Gastrocnemius medialis (tissue), 4 donors: ENCODE data around the gene STON2. TPM values are rescaled to one million over a fixed set of nuclear protein-coding genes. Genes with fewer than 3 reads are reported as not detected.

Experiments used
- ATAC-seq, 2 donors: fragments of 150-250 bp; one replicate each; pipeline ENCODE4 v1.9.1; 2016
- DNase-seq, 2 donors: peaks; one replicate each; pipeline ENCODE4 v3.0.0-alpha.2; 2019
- H3K27ac ChIP-seq, 4 donors: fragments of 200-600 bp; sonication (generic); 1 replicate in 1 of 4; 2 replicates in 3 of 4; pipeline ENCODE4 v1.5.1; 2016 to 2018; ENCODE audit warnings: mild to moderate bottlenecking in 2 of 4, moderate library complexity in 1 of 4
- H3K27me3 ChIP-seq, 3 donors: fragments of 200-600 bp; sonication (generic) in 2 of 3; 1 replicate in 1 of 3; 2 replicates in 2 of 3; pipeline versions ENCODE4 v1.5.1 to v1.6.0; 2016 to 2019; ENCODE audit warnings: mild to moderate bottlenecking in 1 of 3, moderate library complexity in 1 of 3
- H3K36me3 ChIP-seq, 2 donors: fragments of 200-600 bp; sonication (generic) in 1 of 2; one replicate each; pipeline ENCODE4 v1.5.1; 2017 to 2018
- H3K4me1 ChIP-seq, 2 donors: fragments of 200-600 bp; sonication (generic) in 1 of 2; one replicate each; pipeline ENCODE4 v1.5.1; 2016 to 2017; ENCODE audit warnings: mild to moderate bottlenecking in 2 of 2
- H3K4me3 ChIP-seq, 4 donors: fragments of 200-600 bp; sonication (generic) in 3 of 4; 1 replicate in 1 of 4; 2 replicates in 3 of 4; pipeline ENCODE4 v1.5.1; 2016 to 2019; ENCODE audit warnings: mild to moderate bottlenecking in 2 of 4
- H3K9me3 ChIP-seq, 3 donors: fragments of 200-600 bp; sonication (generic) in 2 of 3; 1 replicate in 1 of 3; 2 replicates in 2 of 3; pipeline ENCODE4 v1.5.1; 2016 to 2019
- POLR2A ChIP-seq, 2 donors: fragments of 450-650 bp; IDR thresholded peaks; one replicate each; pipeline ENCODE4 v1.6.1; 2017; ENCODE audit warnings: antibody characterized with exemption in 2 of 2, mild to moderate bottlenecking in 2 of 2, moderate library complexity in 2 of 2
- in situ Hi-C, 4 donors: fragments of 200-750 bp; cut with MboI; loops; one replicate each; pipeline versions ENCODE4 v1.15.0 to v1.8.0; 2017; ENCODE audit warnings: low sequenced_read_pairs in 4 of 4
- intact Hi-C: fragments of 100-400 bp; cut with DNase I; formaldehyde crosslinking; loops from one replicate; pipeline ENCODE4 v1.15.1; 2023; ENCODE audit warnings: low total_unique reads
- total RNA-seq, 4 donors: library from RNA; depleted of rRNA; stranded (reverse); fragments of >200 nt; gene quantifications; one replicate each; pipeline versions ENCODE4 v1.1.0 to v1.2.3, GENCODE V29; 2016
- TF ChIP-seq, protein P1 (sequence below), 5 experiments: fragments of 450-650 bp in 3 of 5; fragments of 200-600 bp in 2 of 5; sonication (generic) in 2 of 5; IDR thresholded peaks in 4 of 5; conservative IDR thresholded peaks in 1 of 5; 1 replicate in 4 of 5; 2 replicates in 1 of 5; pipeline ENCODE4 v1.5.1; 2016 to 2019; ENCODE audit warnings: antibody characterized with exemption in 5 of 5, mild to moderate bottlenecking in 3 of 5, moderate library complexity in 3 of 5

Gene STON2
- total RNA-seq, 4 donors from 2014 or later = 60.2 to 198 (median 161) TPM

DNA sequence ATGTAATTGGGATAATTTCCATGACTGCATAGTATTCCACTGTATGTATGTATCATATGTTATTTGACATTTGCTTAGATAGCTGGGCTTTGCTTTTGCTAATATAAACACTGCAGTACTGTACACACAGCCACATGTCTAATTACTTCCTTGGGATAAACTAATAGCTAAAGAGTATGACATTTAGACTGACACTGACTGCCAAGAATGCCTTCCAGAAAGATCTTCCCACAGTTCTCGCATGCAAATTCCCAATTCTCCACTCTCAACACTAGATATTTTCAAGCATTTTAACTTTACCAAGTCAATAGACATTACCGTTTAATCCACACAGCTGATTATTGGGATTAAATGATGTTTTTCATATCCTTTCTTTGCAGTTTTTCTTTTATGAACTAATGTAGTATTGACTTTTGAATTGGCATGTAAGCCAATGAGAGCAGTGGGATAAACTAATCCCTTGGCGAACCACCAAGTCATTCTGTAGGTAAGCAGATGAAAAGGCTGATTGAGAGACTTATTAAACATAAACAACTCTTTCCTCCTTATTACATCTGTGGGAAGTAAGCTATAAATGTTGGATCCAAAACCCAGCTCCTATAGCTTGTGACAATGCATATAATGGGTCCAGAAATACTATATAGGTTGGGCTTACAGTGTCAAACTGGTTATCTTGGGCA is 55.5 kb downstream of the STON2 start:
- no peak for TF ChIP-seq POLR2A (IDR thresholded peaks at IDR 0.05)
- TF ChIP-seq, protein P1, sequence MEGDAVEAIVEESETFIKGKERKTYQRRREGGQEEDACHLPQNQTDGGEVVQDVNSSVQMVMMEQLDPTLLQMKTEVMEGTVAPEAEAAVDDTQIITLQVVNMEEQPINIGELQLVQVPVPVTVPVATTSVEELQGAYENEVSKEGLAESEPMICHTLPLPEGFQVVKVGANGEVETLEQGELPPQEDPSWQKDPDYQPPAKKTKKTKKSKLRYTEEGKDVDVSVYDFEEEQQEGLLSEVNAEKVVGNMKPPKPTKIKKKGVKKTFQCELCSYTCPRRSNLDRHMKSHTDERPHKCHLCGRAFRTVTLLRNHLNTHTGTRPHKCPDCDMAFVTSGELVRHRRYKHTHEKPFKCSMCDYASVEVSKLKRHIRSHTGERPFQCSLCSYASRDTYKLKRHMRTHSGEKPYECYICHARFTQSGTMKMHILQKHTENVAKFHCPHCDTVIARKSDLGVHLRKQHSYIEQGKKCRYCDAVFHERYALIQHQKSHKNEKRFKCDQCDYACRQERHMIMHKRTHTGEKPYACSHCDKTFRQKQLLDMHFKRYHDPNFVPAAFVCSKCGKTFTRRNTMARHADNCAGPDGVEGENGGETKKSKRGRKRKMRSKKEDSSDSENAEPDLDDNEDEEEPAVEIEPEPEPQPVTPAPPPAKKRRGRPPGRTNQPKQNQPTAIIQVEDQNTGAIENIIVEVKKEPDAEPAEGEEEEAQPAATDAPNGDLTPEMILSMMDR (IDR thresholded peaks at IDR 0.05 in 4 of 5, conservative IDR thresholded peaks at IDR 0.05 in 1 of 5) = no peak
- ATAC-seq (no peak), DNase-seq (no peak)
- Histone ChIP-seq H3K9me3 (no peaks in the 10 kb centered on the region), H3K4me1 (peaks cover 9 to 28% of the 10 kb centered on the region in 2 donors), H3K4me3 (no peak overlapping the region), H3K36me3 (no peaks in the 10 kb centered on the region), H3K27me3 (no peaks in the 10 kb centered on the region), H3K27ac (no peak overlapping the region)
- intact Hi-C loops = no loop called here
- in situ Hi-C loops = no loop called here

DNA sequence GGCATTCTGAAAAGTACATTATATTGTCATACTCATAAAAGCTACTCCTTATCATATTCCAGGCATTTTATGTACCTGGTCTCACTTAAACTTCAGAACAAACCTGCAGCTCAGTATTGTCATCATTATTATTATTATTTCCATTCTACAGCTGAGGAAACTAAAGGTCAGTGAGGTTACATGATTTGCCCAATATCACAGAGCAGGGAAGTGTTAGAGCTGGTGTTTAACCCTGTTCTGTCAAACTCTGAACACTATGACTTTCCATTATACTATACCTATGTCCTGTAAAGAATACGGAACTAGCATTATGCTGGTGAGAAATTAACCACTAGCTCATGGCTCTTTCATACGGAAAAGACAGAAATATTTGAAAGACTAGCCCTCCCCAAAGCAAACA is 56.4 kb downstream of the STON2 start:
- ATAC-seq = no peak
- H3K27ac ChIP-seq = no peak overlapping the region
- in situ Hi-C loops = no loop called here

DNA sequence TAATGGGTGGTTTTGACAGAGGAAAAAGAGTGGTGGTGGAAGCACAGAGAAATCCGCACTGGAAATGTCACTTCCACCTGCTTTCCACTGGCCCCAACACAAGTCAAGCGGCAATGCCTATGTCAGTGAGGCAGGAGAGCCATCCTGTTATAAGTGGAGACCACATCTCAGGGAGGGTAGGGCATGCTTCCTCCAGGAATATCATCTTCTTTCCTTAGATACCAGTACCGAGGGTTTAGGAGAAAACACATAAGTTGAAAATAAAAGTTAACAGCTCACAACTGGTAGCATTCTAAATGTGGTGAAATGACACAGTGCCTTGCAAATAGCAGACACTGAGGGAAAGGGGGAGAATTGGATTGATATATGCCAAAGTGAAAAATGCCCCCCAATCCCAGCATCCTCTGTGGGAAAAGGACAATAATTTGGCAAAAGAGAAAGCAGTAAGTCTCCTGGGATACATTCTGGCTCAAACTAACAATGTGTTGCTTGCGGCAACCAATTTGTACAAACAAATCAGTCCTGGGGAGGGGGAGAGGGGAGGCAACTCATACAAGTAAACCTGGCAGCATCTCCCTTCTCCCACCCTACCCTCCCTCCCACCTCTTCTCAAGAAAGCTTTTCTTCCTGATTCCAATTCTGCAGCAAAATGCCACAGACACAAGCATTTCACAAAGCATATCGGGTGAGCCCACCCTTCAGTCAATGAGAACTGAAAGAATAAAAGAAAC is 57.1 kb downstream of the STON2 start:
- DNase-seq (no peak), ATAC-seq (no peak)
- no peak for TF ChIP-seq POLR2A (IDR thresholded peaks at IDR 0.05)
- TF ChIP-seq, protein P1 (IDR thresholded peaks at IDR 0.05 in 4 of 5, conservative IDR thresholded peaks at IDR 0.05 in 1 of 5) = no peak
- in situ Hi-C loops (no loop called here), intact Hi-C loops (no loop called here)
- Histone ChIP-seq H3K4me1 (peaks cover 9 to 28% of the 10 kb centered on the region in 2 donors), H3K27ac (no peak overlapping the region), H3K4me3 (no peak overlapping the region), H3K36me3 (no peaks in the 10 kb centered on the region), H3K9me3 (no peaks in the 10 kb centered on the region), H3K27me3 (no peaks in the 10 kb centered on the region)

More for the DNA sequence above, 56.4 kb downstream of the STON2 start:
- no peak for TF ChIP-seq POLR2A (IDR thresholded peaks at IDR 0.05)
- TF ChIP-seq, protein P1 (IDR thresholded peaks at IDR 0.05 in 4 of 5, conservative IDR thresholded peaks at IDR 0.05 in 1 of 5) = no peak
- no peak overlapping the region for H3K4me3 ChIP-seq
- H3K4me1 ChIP-seq = peaks cover 9 to 28% of the 10 kb centered on the region in 2 donors
- DNase-seq = no peak
- H3K36me3 ChIP-seq = no peaks in the 10 kb centered on the region
- H3K9me3 ChIP-seq = no peaks in the 10 kb centered on the region
- intact Hi-C loops = no loop called here
- H3K27me3 ChIP-seq = no peaks in the 10 kb centered on the region

DNA sequence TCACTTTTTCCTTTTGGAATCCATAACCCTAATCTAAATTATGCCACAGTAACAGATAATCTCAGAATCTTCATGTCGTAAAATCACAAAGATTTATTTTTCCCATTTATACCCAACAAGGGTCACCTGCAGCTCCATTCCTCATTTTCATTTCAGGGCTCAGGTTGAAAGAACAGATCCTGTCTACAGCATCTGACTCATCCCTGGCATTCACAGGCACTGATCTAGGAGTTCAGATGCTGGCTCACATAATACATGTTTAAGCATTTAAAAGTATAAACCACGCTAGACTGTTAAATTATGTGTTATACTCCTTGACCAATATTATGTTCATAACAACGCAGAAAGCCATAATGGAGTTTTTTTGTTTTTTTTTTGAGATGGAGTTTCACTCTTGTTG is 58.3 kb downstream of the STON2 start:
- H3K27ac ChIP-seq = no peak overlapping the region
- no peak for ATAC-seq
- DNase-seq = no peak
- no peak for TF ChIP-seq POLR2A (IDR thresholded peaks at IDR 0.05)
- TF ChIP-seq, protein P1 (IDR thresholded peaks at IDR 0.05 in 4 of 5, conservative IDR thresholded peaks at IDR 0.05 in 1 of 5) = no peak
- in situ Hi-C loops (no loop called here), intact Hi-C loops (no loop called here)
- peaks cover 9 to 28% of the 10 kb centered on the region in 2 donors for H3K4me1 ChIP-seq
- no peaks in the 10 kb centered on the region for H3K9me3 ChIP-seq
- no peaks in the 10 kb centered on the region for H3K27me3 ChIP-seq
- H3K36me3 ChIP-seq = no peaks in the 10 kb centered on the region
- H3K4me3 ChIP-seq = no peak overlapping the region
